Measurements from ENCODE around the gene CROCC2.

DNA sequence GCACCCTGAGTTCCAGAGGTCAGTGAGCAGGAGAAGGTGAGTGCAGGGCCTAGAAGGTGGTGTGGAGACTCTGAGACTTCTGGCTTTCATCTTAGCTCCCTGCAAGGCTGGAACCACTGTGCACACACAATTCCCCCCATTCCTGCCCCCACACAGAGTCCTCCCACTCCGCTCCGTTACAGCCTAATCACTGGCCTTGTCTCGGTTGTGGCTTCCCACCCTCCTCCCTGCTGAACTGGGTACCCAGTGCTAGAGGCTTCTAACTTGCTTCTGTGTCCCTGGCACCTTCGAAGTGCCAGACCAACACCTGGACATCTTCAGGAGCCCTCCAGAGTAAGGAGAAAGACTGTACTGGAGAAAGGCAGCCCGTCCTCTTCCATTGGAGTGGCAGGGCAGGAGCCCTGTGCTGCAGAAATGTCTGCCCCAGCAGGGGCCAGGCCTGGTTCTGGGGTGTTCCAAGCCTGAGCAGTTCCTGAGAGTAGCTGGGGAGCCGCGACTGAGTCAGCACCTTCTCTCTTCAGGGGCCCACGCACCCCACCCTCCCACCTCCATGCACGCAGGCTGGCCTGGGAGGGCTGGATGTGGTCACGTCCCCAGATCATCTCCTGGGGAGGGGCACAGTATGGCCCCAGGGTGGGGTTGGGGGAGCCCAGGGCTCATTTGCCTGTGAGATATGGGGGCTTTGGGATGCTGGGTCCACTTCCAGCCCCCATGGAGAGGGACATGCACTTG, 23.4 kb downstream of the CROCC2 start:
- no peak for TF ChIP-seq TOE1 (CRISPR knock-in tag; IDR thresholded peaks at IDR 0.05)
- TF ChIP-seq ATF7 (IDR thresholded peaks at IDR 0.05) = no peak
- TF ChIP-seq ATF7 (CRISPR knock-in tag; IDR thresholded peaks at IDR 0.05) = no peak
- TF ChIP-seq KLF6 (CRISPR knock-in tag; IDR thresholded peaks at IDR 0.05) = no peak
- TF ChIP-seq ZNF780A (CRISPR knock-in tag; IDR thresholded peaks at IDR 0.05) = no peak
- no peak for TF ChIP-seq RARA (CRISPR knock-in tag; IDR thresholded peaks at IDR 0.05)
- TF ChIP-seq, protein P1, sequence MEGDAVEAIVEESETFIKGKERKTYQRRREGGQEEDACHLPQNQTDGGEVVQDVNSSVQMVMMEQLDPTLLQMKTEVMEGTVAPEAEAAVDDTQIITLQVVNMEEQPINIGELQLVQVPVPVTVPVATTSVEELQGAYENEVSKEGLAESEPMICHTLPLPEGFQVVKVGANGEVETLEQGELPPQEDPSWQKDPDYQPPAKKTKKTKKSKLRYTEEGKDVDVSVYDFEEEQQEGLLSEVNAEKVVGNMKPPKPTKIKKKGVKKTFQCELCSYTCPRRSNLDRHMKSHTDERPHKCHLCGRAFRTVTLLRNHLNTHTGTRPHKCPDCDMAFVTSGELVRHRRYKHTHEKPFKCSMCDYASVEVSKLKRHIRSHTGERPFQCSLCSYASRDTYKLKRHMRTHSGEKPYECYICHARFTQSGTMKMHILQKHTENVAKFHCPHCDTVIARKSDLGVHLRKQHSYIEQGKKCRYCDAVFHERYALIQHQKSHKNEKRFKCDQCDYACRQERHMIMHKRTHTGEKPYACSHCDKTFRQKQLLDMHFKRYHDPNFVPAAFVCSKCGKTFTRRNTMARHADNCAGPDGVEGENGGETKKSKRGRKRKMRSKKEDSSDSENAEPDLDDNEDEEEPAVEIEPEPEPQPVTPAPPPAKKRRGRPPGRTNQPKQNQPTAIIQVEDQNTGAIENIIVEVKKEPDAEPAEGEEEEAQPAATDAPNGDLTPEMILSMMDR (CRISPR knock-in tag; IDR thresholded peaks at IDR 0.05) = no peak
- TF ChIP-seq, protein P2, sequence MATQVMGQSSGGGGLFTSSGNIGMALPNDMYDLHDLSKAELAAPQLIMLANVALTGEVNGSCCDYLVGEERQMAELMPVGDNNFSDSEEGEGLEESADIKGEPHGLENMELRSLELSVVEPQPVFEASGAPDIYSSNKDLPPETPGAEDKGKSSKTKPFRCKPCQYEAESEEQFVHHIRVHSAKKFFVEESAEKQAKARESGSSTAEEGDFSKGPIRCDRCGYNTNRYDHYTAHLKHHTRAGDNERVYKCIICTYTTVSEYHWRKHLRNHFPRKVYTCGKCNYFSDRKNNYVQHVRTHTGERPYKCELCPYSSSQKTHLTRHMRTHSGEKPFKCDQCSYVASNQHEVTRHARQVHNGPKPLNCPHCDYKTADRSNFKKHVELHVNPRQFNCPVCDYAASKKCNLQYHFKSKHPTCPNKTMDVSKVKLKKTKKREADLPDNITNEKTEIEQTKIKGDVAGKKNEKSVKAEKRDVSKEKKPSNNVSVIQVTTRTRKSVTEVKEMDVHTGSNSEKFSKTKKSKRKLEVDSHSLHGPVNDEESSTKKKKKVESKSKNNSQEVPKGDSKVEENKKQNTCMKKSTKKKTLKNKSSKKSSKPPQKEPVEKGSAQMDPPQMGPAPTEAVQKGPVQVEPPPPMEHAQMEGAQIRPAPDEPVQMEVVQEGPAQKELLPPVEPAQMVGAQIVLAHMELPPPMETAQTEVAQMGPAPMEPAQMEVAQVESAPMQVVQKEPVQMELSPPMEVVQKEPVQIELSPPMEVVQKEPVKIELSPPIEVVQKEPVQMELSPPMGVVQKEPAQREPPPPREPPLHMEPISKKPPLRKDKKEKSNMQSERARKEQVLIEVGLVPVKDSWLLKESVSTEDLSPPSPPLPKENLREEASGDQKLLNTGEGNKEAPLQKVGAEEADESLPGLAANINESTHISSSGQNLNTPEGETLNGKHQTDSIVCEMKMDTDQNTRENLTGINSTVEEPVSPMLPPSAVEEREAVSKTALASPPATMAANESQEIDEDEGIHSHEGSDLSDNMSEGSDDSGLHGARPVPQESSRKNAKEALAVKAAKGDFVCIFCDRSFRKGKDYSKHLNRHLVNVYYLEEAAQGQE (IDR thresholded peaks at IDR 0.05; ENCODE audit: borderline replicate concordance in 1 of 2, low read depth in 1 of 2, low read length in 2 of 2) = no peak
- TF ChIP-seq POLR2A (IDR thresholded peaks at IDR 0.05; ENCODE audit: insufficient read depth in 1 of 2, low read depth in 2 of 2, low read length in 2 of 2) = no peak
- no peak for TF ChIP-seq ZNF567 (CRISPR knock-in tag; IDR thresholded peaks at IDR 0.05; ENCODE audit: borderline replicate concordance)
- TF ChIP-seq, protein P3, sequence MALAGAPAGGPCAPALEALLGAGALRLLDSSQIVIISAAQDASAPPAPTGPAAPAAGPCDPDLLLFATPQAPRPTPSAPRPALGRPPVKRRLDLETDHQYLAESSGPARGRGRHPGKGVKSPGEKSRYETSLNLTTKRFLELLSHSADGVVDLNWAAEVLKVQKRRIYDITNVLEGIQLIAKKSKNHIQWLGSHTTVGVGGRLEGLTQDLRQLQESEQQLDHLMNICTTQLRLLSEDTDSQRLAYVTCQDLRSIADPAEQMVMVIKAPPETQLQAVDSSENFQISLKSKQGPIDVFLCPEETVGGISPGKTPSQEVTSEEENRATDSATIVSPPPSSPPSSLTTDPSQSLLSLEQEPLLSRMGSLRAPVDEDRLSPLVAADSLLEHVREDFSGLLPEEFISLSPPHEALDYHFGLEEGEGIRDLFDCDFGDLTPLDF (CRISPR knock-in tag; IDR thresholded peaks at IDR 0.05) = no peak
- no peak for TF ChIP-seq TBL1XR1 (IDR thresholded peaks at IDR 0.05; ENCODE audit: borderline replicate concordance, low read length, partially characterized antibody)
- TF ChIP-seq, protein P4, sequence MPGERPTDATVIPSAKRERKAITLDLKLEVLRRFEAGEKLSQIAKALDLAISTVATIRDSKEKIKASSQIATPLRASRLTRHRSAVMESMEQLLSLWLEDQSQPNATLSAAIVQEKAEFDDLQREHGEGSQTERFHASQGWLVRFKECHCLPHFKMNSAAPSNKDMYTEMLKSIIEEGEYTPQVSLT (CRISPR knock-in tag; IDR thresholded peaks at IDR 0.05; ENCODE audit: borderline replicate concordance, low read depth) = no peak
- no peak for TF ChIP-seq SIN3B (IDR thresholded peaks at IDR 0.05; ENCODE audit: low read length)

All from HepG2 (cell line).